CD4-positive, alpha-beta T cell treated with Interleukin-4 for 4 hours (primary cell): ENCODE data around the gene ZFYVE9.
"Not testable (repeated sequence)": the region's sequence is repeated elsewhere in the genome, so short reads cannot be mapped to it uniquely, and the experiment has no call there.

ENCODE experiments used
- DNase-seq: peaks from one replicate; pipeline ENCODE4 v3.0.0-alpha.2; 2020

The ZFYVE9 gene

GRCh38 chr1:52348704-52349300 lies 206.9 kb downstream of the ZFYVE9 start:
- DNase-seq, result no peak

- DNase-seq, result no peak
These were observed 210.8 kb downstream of the ZFYVE9 start for GRCh38 chr1:52352690-52353089.

GRCh38 chr1:52355436-52355835 lies 213.5 kb downstream of the ZFYVE9 start:
- DNase-seq, result no peak

GRCh38 chr1:52355847-52356505 lies 214.1 kb downstream of the ZFYVE9 start:
- no peak for DNase-seq

- no peak for DNase-seq
These were observed 215.0 kb downstream of the ZFYVE9 start for GRCh38 chr1:52356818-52357355.

- no peak for DNase-seq
These were observed 215.5 kb downstream of the ZFYVE9 start for GRCh38 chr1:52357397-52357796.

- DNase-seq, result no peak
These were observed 217.1 kb downstream of the ZFYVE9 start for GRCh38 chr1:52358851-52359497.

- DNase-seq, result no peak
These were observed 218.0 kb downstream of the ZFYVE9 start for GRCh38 chr1:52359676-52360594.

GRCh38 chr1:52360595-52360968 lies 218.7 kb downstream of the ZFYVE9 start:
- DNase-seq, result no peak

- DNase-seq, result no peak
These were observed 222.4 kb downstream of the ZFYVE9 start for GRCh38 chr1:52364235-52364839.

GRCh38 chr1:52365071-52365745 lies 223.3 kb downstream of the ZFYVE9 start:
- DNase-seq, result no peak

- DNase-seq, result peak; percentile 99
These were observed 224.0 kb downstream of the ZFYVE9 start, which contains the start of gene CC2D1B for GRCh38 chr1:52365746-52366516. Gene CC2D1B, minus strand, starts transcription at chr1:52366205. Its CDS starts 1,585 bp downstream, at chr1:52364620.

GRCh38 chr1:52366517-52366827 lies 224.6 kb downstream of the ZFYVE9 start:
- DNase-seq, result no peak

- DNase-seq, result no peak
These were observed 225.4 kb downstream of the ZFYVE9 start for GRCh38 chr1:52367272-52367671.

- peak; percentile 49 for DNase-seq
These were observed 226.7 kb downstream of the ZFYVE9 start for GRCh38 chr1:52368383-52369172.

GRCh38 chr1:52369851-52370250 lies 228.0 kb downstream of the ZFYVE9 start:
- DNase-seq, result not testable (repeated sequence)

GRCh38 chr1:52385376-52385775 lies 243.5 kb downstream of the ZFYVE9 start:
- no peak for DNase-seq

GRCh38 chr1:52386458-52386857 lies 244.6 kb downstream of the ZFYVE9 start:
- no peak for DNase-seq

GRCh38 chr1:52393174-52393573 lies 251.3 kb downstream of the ZFYVE9 start:
- DNase-seq, result no peak
